Measurements from ENCODE around the gene UNC5C. TPM values are rescaled to one million over a fixed set of nuclear protein-coding genes. Genes with fewer than 3 reads are reported as not detected.

UNC5C gene
- total RNA-seq, 4 donors from 2014 or later = 0.98 to 2.3 (median 1.2) TPM

GRCh38 chr4:95499291-95499696, 49.5 kb downstream of the UNC5C start:
- Histone ChIP-seq H3K9me3 (no peaks in the 10 kb centered on the region), H3K4me3 (no peak overlapping the region), H3K27ac (no peak overlapping the region), H3K4me1 (no peaks in the 10 kb centered on the region), H3K27me3 (no peaks in the 10 kb centered on the region), H3K36me3 (no peaks in the 10 kb centered on the region)
- no peak for DNase-seq (ENCODE audit: low spot score in 2 of 2)
- no peak for TF ChIP-seq POLR2A (IDR thresholded peaks at IDR 0.05)
- no peak for TF ChIP-seq EP300 (IDR thresholded peaks at IDR 0.05)
- TF ChIP-seq, protein P1, sequence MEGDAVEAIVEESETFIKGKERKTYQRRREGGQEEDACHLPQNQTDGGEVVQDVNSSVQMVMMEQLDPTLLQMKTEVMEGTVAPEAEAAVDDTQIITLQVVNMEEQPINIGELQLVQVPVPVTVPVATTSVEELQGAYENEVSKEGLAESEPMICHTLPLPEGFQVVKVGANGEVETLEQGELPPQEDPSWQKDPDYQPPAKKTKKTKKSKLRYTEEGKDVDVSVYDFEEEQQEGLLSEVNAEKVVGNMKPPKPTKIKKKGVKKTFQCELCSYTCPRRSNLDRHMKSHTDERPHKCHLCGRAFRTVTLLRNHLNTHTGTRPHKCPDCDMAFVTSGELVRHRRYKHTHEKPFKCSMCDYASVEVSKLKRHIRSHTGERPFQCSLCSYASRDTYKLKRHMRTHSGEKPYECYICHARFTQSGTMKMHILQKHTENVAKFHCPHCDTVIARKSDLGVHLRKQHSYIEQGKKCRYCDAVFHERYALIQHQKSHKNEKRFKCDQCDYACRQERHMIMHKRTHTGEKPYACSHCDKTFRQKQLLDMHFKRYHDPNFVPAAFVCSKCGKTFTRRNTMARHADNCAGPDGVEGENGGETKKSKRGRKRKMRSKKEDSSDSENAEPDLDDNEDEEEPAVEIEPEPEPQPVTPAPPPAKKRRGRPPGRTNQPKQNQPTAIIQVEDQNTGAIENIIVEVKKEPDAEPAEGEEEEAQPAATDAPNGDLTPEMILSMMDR (IDR thresholded peaks at IDR 0.05) = no peak
- no peak for TF ChIP-seq POLR2AphosphoS5 (IDR thresholded peaks at IDR 0.05)
- 65% methylated on average over 2 of the region's 2 CpGs for WGBS

GRCh38 chr4:95494186-95494585, 54.6 kb downstream of the UNC5C start:
- H3K4me1 ChIP-seq = no peaks in the 10 kb centered on the region
- H3K36me3 ChIP-seq = no peaks in the 10 kb centered on the region
- H3K27me3 ChIP-seq = no peaks in the 10 kb centered on the region
- TF ChIP-seq POLR2A (IDR thresholded peaks at IDR 0.05) (no peak), POLR2AphosphoS5 (IDR thresholded peaks at IDR 0.05) (no peak), EP300 (IDR thresholded peaks at IDR 0.05) (no peak)
- TF ChIP-seq, protein P1 (IDR thresholded peaks at IDR 0.05) = no peak
- H3K27ac ChIP-seq = no peak overlapping the region
- H3K9me3 ChIP-seq = no peaks in the 10 kb centered on the region
- H3K4me3 ChIP-seq = no peak overlapping the region
- no peak for DNase-seq (ENCODE audit: low spot score in 2 of 2)

- WGBS = 94% methylated on average over 6 of the region's 6 CpGs
- Histone ChIP-seq H3K36me3 (no peaks in the 10 kb centered on the region), H3K9me3 (no peaks in the 10 kb centered on the region), H3K4me1 (no peaks in the 10 kb centered on the region), H3K27ac (no peak overlapping the region), H3K4me3 (no peak overlapping the region), H3K27me3 (no peaks in the 10 kb centered on the region)
- no peak for DNase-seq (ENCODE audit: low spot score in 2 of 2)
- TF ChIP-seq POLR2A (IDR thresholded peaks at IDR 0.05) = no peak
These were observed 70.1 kb downstream of the UNC5C start for GRCh38 chr4:95478679-95479078.

- TF ChIP-seq, protein P1 (IDR thresholded peaks at IDR 0.05) = no peak
- no peak for TF ChIP-seq POLR2AphosphoS5 (IDR thresholded peaks at IDR 0.05)
- no peak for TF ChIP-seq EP300 (IDR thresholded peaks at IDR 0.05)
- TF ChIP-seq POLR2A (IDR thresholded peaks at IDR 0.05) = no peak
- no peak for DNase-seq (ENCODE audit: low spot score in 2 of 2)
These were observed 72.7 kb downstream of the UNC5C start for GRCh38 chr4:95476121-95476520.

GRCh38 chr4:95472534-95472933, 76.2 kb downstream of the UNC5C start:
- DNase-seq (ENCODE audit: low spot score in 2 of 2) = no peak
- TF ChIP-seq, protein P1 (IDR thresholded peaks at IDR 0.05) = no peak
- no peak for TF ChIP-seq EP300 (IDR thresholded peaks at IDR 0.05)
- no peak for TF ChIP-seq POLR2AphosphoS5 (IDR thresholded peaks at IDR 0.05)
- TF ChIP-seq POLR2A (IDR thresholded peaks at IDR 0.05) = no peak
- H3K9me3 ChIP-seq = no peaks in the 10 kb centered on the region
- H3K27ac ChIP-seq = no peak overlapping the region
- WGBS = 37% methylated on average over 3 of the region's 3 CpGs
- no peaks in the 10 kb centered on the region for H3K36me3 ChIP-seq
- H3K4me1 ChIP-seq = no peaks in the 10 kb centered on the region
- H3K4me3 ChIP-seq = no peak overlapping the region
- no peaks in the 10 kb centered on the region for H3K27me3 ChIP-seq

More at GRCh38 chr4:95476121-95476520, 72.7 kb downstream of the UNC5C start:
- H3K27me3 ChIP-seq = no peaks in the 10 kb centered on the region
- no peak overlapping the region for H3K27ac ChIP-seq
- no peaks in the 10 kb centered on the region for H3K9me3 ChIP-seq
- H3K4me3 ChIP-seq = no peak overlapping the region
- H3K4me1 ChIP-seq = no peaks in the 10 kb centered on the region
- 37% methylated on average over 1 of the region's 1 CpG for WGBS
- no peaks in the 10 kb centered on the region for H3K36me3 ChIP-seq

DNA sequence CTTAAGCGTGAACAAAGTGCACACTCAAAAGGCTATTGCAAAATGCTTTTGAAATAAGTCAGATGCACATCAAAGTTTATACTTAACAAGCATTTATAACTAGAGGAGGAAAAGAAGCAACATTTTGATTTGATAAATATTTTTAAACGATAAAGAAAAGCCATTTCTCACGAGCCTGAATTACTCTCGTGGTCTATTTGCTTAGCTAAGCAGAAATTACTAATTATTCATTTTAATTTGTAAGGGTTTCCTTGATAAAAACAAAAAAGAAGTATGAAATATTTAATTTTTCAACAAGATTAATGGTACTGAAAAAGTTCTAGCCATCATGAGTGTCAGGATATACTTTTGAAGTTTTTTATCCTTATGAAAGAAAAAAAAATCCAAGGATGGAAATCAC, 78.2 kb downstream of the UNC5C start:
- WGBS = 85% methylated on average over 4 of the region's 4 CpGs

More for the DNA sequence above, 78.2 kb downstream of the UNC5C start:
- Histone ChIP-seq H3K4me1 (no peaks in the 10 kb centered on the region), H3K4me3 (no peak overlapping the region), H3K27me3 (no peaks in the 10 kb centered on the region), H3K36me3 (no peaks in the 10 kb centered on the region), H3K27ac (no peak overlapping the region), H3K9me3 (no peaks in the 10 kb centered on the region)
- no peak for TF ChIP-seq POLR2A (IDR thresholded peaks at IDR 0.05)
- no peak for DNase-seq (ENCODE audit: low spot score in 2 of 2)
